HG03342 (cell line): ENCODE measurements around the gene PREB.
"Not testable (repeated sequence)": the region's sequence is repeated elsewhere in the genome, so short reads cannot be mapped to it uniquely, and the experiment has no call there.

Experiments
- ATAC-seq: cut with Tn5 transposase; IDR thresholded peaks from one replicate; pipeline ENCODE4 v1.9.1; 2021; ENCODE audit warnings: mild to moderate bottlenecking, moderate library complexity; ENCODE audit not compliant: unreplicated experiment

The PREB gene, protein sequence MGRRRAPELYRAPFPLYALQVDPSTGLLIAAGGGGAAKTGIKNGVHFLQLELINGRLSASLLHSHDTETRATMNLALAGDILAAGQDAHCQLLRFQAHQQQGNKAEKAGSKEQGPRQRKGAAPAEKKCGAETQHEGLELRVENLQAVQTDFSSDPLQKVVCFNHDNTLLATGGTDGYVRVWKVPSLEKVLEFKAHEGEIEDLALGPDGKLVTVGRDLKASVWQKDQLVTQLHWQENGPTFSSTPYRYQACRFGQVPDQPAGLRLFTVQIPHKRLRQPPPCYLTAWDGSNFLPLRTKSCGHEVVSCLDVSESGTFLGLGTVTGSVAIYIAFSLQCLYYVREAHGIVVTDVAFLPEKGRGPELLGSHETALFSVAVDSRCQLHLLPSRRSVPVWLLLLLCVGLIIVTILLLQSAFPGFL

GRCh38 chr2:27133905-27134780 lies at the start of gene PREB:
Gene PREB (minus strand): TSS chr2:27134636. CDS start chr2:27134421, 215 bp downstream.
- peak; percentile 85 for ATAC-seq

GRCh38 chr2:27184115-27184514 lies 49.7 kb upstream of the PREB start:
- ATAC-seq = no peak

GRCh38 chr2:27182346-27182745 lies 47.9 kb upstream of the PREB start:
- no peak for ATAC-seq

GRCh38 chr2:27179344-27180000 lies 45.0 kb upstream of the PREB start:
- ATAC-seq = no peak

- no peak for ATAC-seq
Observed at GRCh38 chr2:27178469-27178868, 44.0 kb upstream of the PREB start.

DNA sequence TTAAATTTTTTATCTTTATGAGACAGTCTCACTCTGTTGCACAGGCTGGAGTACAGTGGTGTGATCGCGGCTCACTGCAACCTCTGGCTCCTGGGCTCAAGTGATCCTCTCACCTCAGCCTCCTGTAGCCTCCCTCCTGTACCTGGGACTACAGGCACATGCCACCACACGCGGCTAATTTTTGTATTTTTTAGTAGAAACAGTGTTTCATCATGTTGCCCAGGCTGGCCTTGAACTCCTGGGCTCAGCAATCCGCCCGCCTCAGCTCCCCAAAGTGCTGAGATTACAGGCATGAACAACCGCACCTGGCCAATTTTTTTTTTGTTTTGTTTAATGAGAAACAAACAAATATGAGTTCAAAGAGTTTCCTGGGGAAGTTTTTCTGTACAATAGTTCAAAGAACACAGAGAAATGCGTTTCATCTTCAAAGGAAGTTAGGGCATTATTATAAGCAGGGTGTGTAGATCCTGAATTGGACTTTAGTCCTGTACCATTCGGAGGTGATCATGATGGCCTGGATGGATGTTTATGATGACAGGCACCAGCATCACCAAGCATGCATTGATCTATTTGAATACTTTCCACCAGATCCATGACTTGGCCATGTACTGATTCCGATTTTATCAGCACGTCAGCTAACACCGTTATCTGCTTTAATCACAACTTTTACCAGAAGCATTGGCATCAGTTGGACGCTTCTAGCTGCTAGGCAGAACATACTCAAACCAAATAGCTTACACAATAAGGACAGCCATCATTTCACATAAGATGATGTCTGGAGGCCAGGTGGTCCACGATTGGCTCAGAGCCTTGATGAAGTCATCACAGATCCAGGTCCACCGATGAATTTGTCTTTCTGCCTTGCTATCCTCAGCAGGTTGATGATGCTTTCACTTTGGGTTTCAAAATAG lies 43.3 kb upstream of the PREB start:
- no peak for ATAC-seq

DNA sequence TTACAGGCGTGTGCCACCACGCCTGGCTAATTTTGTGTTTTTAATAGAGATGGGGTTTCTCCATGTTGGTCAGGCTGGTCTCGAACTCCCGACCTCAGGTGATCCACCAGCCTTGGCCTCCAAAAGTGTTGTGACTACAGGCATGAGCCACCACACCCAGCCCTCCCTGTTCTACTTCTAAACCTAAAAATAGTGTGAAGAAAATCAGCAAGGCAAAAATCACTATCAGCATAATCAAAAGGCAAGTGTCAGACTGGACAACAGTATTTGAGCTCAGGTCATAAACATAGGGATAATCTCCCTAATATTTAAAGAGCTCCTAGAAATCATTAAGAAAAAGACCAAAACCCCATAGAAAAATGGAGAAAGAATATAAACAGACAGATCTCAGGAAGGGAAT lies 41.3 kb upstream of the PREB start:
- ATAC-seq = not testable (repeated sequence)

DNA sequence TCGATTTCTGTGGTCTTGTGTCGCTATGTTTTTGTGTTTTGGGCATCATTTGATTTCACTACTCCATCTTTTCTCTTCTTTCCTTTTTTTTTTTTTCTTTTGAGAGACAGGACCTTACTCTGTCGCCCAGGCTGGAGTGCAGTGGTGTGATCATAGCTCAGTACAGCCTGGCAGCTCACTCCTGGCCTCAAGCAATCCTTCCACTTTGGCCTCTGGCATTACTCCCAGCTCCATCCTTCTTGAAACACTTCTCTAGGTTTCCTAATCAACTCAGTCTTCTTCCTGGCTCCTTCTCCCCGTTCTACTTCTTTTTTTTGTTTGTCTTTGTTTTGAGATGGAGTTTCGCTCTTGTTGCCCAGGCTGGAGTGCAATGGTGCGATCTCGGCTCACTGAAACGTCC lies 40.9 kb upstream of the PREB start:
- no peak for ATAC-seq

- no peak for ATAC-seq
Observed at GRCh38 chr2:27174638-27175037, 40.2 kb upstream of the PREB start.

DNA sequence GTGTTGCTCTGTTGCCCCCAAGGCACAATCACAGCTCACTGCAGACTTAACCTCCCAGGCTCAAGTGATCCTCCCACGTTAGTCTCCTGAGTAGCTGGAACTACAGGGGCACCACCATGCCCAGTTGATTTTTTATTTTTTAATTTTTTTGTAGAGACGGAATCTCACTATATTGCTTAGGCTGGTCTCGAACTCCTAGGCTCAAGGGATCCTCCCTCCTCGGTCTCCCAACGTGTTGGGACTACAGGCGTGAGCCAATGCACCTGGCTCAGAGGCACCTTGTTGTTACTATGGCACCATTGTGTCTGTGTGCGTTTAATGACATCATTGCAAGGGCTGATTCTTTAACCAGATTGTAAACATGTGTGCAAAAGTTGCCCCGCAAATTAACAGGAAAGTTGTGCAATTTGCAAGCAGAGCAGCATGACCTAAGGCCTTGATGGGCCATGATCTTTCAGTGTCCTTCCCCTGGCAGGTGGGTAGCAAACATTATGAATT lies 37.0 kb upstream of the PREB start:
- no peak for ATAC-seq

DNA sequence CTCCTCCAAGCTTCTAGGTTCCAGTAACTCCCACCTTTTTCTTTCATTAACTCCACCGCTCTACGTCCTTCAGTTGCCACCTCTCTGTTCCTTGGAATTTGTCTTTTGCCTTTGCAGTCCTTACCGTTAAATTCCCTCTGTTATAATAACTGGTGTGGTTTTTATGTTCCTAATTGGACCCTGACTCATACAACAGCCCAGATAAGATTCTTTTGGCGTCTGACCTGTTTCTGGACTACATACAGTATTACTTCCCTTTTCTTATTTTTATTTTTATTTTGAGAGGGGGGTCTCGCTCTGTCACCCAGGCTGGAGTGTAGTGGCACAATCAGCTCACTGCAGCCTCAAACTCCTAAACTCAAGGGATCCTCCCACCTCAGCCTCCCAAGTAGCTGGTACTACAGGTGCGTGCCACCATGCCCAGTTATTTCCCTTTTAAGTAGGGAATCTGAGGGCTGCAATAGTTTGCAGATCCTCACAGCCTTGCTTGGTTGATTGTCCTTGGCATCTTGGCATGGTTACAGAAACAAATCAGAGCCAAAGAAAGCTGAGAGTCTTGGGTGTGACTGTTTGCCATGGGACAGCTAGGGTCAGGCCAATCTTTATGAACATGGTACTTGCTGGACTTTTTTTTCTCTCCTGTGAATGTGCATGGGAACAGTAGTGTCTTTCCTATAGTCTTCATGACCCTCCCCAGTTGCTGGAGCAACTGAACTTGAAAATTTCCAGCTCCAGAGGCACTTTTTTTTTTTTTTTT lies 36.3 kb upstream of the PREB start:
- ATAC-seq = no peak

- ATAC-seq = no peak
Observed at GRCh38 chr2:27164960-27165763, 30.7 kb upstream of the PREB start.

- no peak for ATAC-seq
Observed at GRCh38 chr2:27162151-27163121, 28.0 kb upstream of the PREB start.

DNA sequence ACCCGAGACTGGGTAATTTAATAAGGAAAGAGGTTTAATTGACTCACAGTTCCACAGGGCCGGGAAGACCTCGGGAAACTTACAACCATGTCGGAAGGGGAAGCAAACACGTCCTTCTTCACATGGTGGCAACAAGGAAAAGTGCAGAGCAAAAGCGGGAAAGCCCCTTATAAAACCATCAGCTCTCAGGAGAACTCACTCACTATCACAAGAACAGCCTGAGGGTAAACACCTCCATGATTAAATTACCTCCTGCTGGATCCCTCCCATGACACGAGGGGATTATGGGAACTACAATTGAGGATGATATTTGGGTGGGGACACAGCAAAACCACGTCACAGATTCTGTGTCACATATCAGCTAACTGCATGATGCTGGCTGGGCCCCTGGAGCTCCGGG lies 25.8 kb upstream of the PREB start:
- no peak for ATAC-seq

DNA sequence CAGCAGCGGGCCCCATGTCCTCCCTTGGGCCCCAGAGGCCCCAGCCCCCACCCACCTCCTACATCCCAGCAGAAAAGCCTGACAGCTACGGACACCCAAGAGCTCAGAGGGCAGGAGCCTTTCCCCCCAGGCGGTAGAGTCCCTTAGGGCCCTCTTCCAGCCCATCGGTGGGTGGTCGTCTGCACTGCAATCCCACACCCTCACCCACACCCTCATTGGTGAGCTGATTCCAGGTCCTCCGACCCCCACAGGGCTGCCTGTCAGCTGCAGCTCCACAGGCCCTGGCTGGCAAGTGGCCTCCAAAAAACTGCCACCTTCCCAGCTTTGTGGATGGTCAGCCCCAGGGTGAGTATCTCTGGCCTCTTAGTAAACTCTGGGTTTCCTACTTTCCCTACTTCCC lies 24.8 kb upstream of the PREB start:
- ATAC-seq = no peak

DNA sequence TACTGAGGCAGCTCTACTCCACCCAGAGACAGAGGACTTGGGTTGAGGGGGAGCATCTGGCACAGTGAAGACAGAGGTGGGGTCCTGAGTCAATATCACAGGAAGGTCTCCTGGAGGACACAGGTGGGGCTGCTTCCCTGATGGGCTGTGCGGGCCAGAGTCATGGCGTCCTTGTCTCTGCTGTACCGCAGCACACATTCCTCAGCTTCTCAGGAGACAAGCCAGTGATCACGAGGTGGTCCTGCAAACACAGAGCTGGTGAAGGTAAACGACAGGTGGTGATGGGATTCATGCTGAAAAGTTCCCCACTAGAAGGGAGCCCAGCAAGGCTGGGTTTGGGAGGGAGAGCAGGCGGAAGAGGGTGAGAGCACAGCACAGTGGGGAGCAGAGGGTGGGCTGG lies 24.0 kb upstream of the PREB start:
- ATAC-seq = no peak

DNA sequence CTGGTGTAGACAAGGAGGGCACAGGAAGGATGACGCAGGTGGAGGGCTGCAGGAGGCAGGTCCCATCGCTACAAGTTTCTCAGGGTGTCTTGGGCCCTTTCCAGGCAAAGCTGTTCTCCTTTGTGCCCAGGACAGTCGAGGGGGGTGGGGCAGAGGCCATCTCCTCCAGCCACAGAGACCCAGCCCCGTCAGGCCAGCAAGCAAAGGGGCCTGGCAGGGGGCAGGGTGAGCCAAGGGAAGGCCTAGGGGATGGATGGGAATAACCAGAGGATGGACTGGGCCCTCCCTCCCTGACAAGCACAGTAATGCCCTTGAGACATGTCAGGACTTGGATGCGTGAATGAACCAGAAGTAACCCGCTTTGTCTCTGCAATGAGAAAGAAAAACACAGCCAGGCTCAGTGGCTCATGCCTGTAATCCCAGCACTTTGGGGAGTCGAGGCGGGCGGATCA lies 20.7 kb upstream of the PREB start:
- no peak for ATAC-seq
